ENCODE results near the gene KCNS1. TPM values are rescaled to one million over a fixed set of nuclear protein-coding genes. Genes with fewer than 3 reads are reported as not detected.

Gene KCNS1
- total and polyA plus RNA-seq, 2 of the 8 experiments (the other 6 are each of a cell fraction or from before 2014, with no cell fraction given), result 1.4 to 1.8 TPM

GRCh38 chr20:45114465-45115385, 13.8 kb upstream of the KCNS1 start, which contains the start of gene WFDC5:
WFDC5 (minus strand) TSS chr20:45115174; CDS start chr20:45115083, 91 bp downstream.
- Histone ChIP-seq H3K4ac (replicated peaks; ENCODE audit: insufficient read length, low read depth, low read length) (no peak within 1 kb of the TSS), H2BK12ac (ENCODE audit: low read depth, low read length) (no peak within 1 kb of the TSS), H2BK5ac (ENCODE audit: low read depth, low read length) (no peak within 1 kb of the TSS), H4K5ac (ENCODE audit: insufficient read length, low read depth, low read length) (no peak within 1 kb of the TSS), H2AK5ac (ENCODE audit: low read depth, low read length) (no peak within 1 kb of the TSS), H3K36me3 (ENCODE audit: control insufficient read depth in 2 of 4, insufficient read depth in 4 of 4, low read length in 3 of 4) (no peaks in the 10 kb centered on the region), H3K18ac (ENCODE audit: extremely low read depth, low read length) (no peak within 1 kb of the TSS), H3K56ac (replicated peaks; ENCODE audit: insufficient read length, low read depth, low read length) (no peak within 1 kb of the TSS), H3K4me3 (ENCODE audit: extremely low read depth in 1 of 4, insufficient read depth in 2 of 4, low read depth in 3 of 4, low read length in 4 of 4) (no peak within 1 kb of the TSS; a peak in 1 of 8 replicates), H3K4me1 (replicated peaks in 1 of 4; ENCODE audit: control insufficient read depth in 3 of 4, insufficient read depth in 4 of 4, low read length in 3 of 4) (peaks cover 0 to 7% (median 2%) of the 10 kb centered on the region in 4 experiments; a peak in 5 of 7 replicates), H3K14ac (ENCODE audit: insufficient read length) (no peak within 1 kb of the TSS), H4K20me1 (replicated peaks in 1 of 2; ENCODE audit: control insufficient read depth in 1 of 2, insufficient read depth in 2 of 2, low read length in 2 of 2) (no peaks in the 10 kb centered on the region), H4K8ac (ENCODE audit: extremely low read depth, insufficient read depth, low read length) (no peak within 1 kb of the TSS), H3K9me3 (ENCODE audit: insufficient read depth in 2 of 2, low read depth in 1 of 2, low read length in 1 of 2) (no peaks in the 10 kb centered on the region), H3K27me3 (replicated peaks in 1 of 4; ENCODE audit: control insufficient read depth in 3 of 4, extremely low read depth in 1 of 4, insufficient read depth in 3 of 4, low read length in 3 of 4) (no peaks in the 10 kb centered on the region), H3K4me2 (ENCODE audit: insufficient read depth in 1 of 2, low read depth in 2 of 2, low read length in 2 of 2) (peak within 1 kb of the TSS in 1 of 2 experiments; percentile 29; a peak in 1 of 4 replicates), H2BK120ac (replicated peaks; ENCODE audit: low read depth, low read length) (no peak within 1 kb of the TSS), H3K79me2 (ENCODE audit: control insufficient read depth in 1 of 2, insufficient read depth in 2 of 2, low read length in 2 of 2) (no peaks in the 10 kb centered on the region), H3K9ac (replicated peaks in 1 of 4; ENCODE audit: extremely low read depth in 1 of 4, low read depth in 3 of 4, low read length in 3 of 4) (no peak within 1 kb of the TSS), H3K27ac (ENCODE audit: low read depth, low read length) (no peak within 1 kb of the TSS), H2AFZ (ENCODE audit: low read length) (peak within 1 kb of the TSS; percentile 47; the same call in 1 of the 2 replicates), H4K91ac (replicated peaks; ENCODE audit: insufficient read length, low read length) (no peak within 1 kb of the TSS), H3K23me2 (ENCODE audit: low read depth, low read length) (no peaks in the 10 kb centered on the region), H3K23ac (ENCODE audit: insufficient read length) (no peak within 1 kb of the TSS), H3K79me1 (ENCODE audit: low read depth, low read length) (no peaks in the 10 kb centered on the region), H2BK15ac (ENCODE audit: low read length) (peak within 1 kb of the TSS; percentile 73; the same call in 1 of the 2 replicates), H2BK20ac (ENCODE audit: low read length) (no peak within 1 kb of the TSS)
- 76% methylated on average over 14 of the region's 16 CpGs; no CpG with 5 or more reads in 1 of the 2 experiments for WGBS, 2 experiments (ENCODE audit: extremely low coverage in 1 of 2, insufficient coverage in 1 of 2, insufficient read length in 1 of 2, insufficient replicate concordance in 2 of 2, low coverage in 1 of 2, low lambda C conversion rate in 2 of 2, missing lambda C conversion rate in 1 of 2)
- FAIRE-seq, result no peak
- ChIA-PET CTCF (ENCODE audit: partially characterized antibody) (interaction anchor here (1.2 to 13.8 kb wide), 9 partner anchors 10 to 177 kb away, joined by 3 to 210 read pairs (median 14); partner anchors contain the start of genes KCNS1 and WFDC12), POLR2A (ENCODE audit: partially characterized antibody) (interaction anchor here (0.9 to 1.8 kb wide), 4 partner anchors 9 to 229 kb away, joined by 4 to 7 read pairs (median 5); partner anchors contain the start of gene YWHAB)
- DNase-seq (ENCODE audit: low read depth in 1 of 2, low spot score in 2 of 2), result peak in 1 of 2 experiments; percentile 52
- TF ChIP-seq TAF7 (optimal IDR thresholded peaks at IDR 0.05; ENCODE audit: borderline replicate concordance, low read depth, low read length), result no peak
- no peak for TF ChIP-seq SRF (IDR thresholded peaks at IDR 0.05; ENCODE audit: low read depth, low read length)
- TF ChIP-seq PHF8 (conservative IDR thresholded peaks at IDR 0.05; ENCODE audit: low read depth, low read length), result no peak
- TF ChIP-seq TCF12 (IDR thresholded peaks at IDR 0.05; ENCODE audit: low read depth, low read length), result no peak
- no peak for TF ChIP-seq ATF3 (IDR thresholded peaks at IDR 0.05; ENCODE audit: insufficient read depth, low read depth, low read length)
- TF ChIP-seq KDM1A (IDR thresholded peaks at IDR 0.05; ENCODE audit: borderline replicate concordance, low read length), result no peak
- TF ChIP-seq POLR2A (IDR thresholded peaks at IDR 0.05; ENCODE audit: control extremely low read depth in 1 of 2, low read depth in 2 of 2, low read length in 2 of 2), result no peak
- no peak for TF ChIP-seq CTCF (IDR thresholded peaks at IDR 0.05; ENCODE audit: control extremely low read depth in 1 of 3, insufficient read depth in 1 of 3, low read depth in 1 of 3, low read length in 3 of 3)
